H1 (cell line): ENCODE measurements around the gene PET100. TPM values are rescaled to one million over a fixed set of nuclear protein-coding genes. Genes with fewer than 3 reads are reported as not detected.

Source experiments
- CTCF ChIA-PET: fragments of 300-600 bp; sonication (Branson Sonifier 250); formaldehyde crosslinking; loops from one replicate; lab custom pipeline; 2021; ENCODE audit not compliant: partially characterized antibody; lab: Charles Lee
- POLR2A ChIA-PET: fragments of 300-600 bp; sonication (Branson Sonifier 250); formaldehyde crosslinking; loops from one replicate; lab custom pipeline; 2021; ENCODE audit warnings: inconsistent platforms; ENCODE audit not compliant: partially characterized antibody; lab: Charles Lee
- DNase-seq, 2 experiments: peaks; one replicate each; pipeline versions ENCODE4 v3.0.0 to v3.0.0-alpha.2; 2010 to 2022; ENCODE audit warnings: low spot score in 2 of 2, low read depth in 1 of 2, mixed read lengths in 1 of 2
- FAIRE-seq: peaks from 2 replicates; lab custom pipeline; 2011; peaks lifted over from hg19 to GRCh38; lab: Jason Lieb, UNC
- H2AFZ ChIP-seq: 2 replicates; pipeline ENCODE4 v1.8.1; 2012; ENCODE audit warnings: low read length, inconsistent platforms
- H2AK5ac ChIP-seq: 2 replicates; pipeline ENCODE4 v1.6.1; 2013; ENCODE audit warnings: low read depth, low read length
- H2BK120ac ChIP-seq: replicated peaks from 2 replicates; pipeline ENCODE3; 2013; ENCODE audit warnings: low read depth, low read length, inconsistent platforms
- H2BK12ac ChIP-seq: 2 replicates; pipeline ENCODE4 v1.6.1; 2013; ENCODE audit warnings: low read depth, low read length
- H2BK15ac ChIP-seq: 2 replicates; pipeline ENCODE4 v1.6.1; 2013; ENCODE audit warnings: low read length
- H2BK20ac ChIP-seq: 2 replicates; pipeline ENCODE4 v1.6.1; 2013; ENCODE audit warnings: low read length
- H2BK5ac ChIP-seq: 2 replicates; pipeline ENCODE4 v1.6.1; 2013; ENCODE audit warnings: low read depth, low read length
- H3K14ac ChIP-seq: 2 replicates; pipeline ENCODE4 v1.6.1; 2013; ENCODE audit warnings: inconsistent platforms; ENCODE audit not compliant: insufficient read length
- H3K18ac ChIP-seq: 2 replicates; pipeline ENCODE4 v1.6.1; 2013; ENCODE audit warnings: low read length; ENCODE audit errors: extremely low read depth
- H3K23ac ChIP-seq: 2 replicates; pipeline ENCODE4 v1.6.1; 2013; ENCODE audit warnings: inconsistent platforms; ENCODE audit not compliant: insufficient read length
- H3K23me2 ChIP-seq: 2 replicates; pipeline ENCODE4 v1.6.1; 2013; ENCODE audit warnings: low read depth, low read length
- H3K27ac ChIP-seq: 2 replicates; pipeline ENCODE4 v1.6.1; 2011; ENCODE audit warnings: low read depth, low read length, inconsistent platforms
- H3K27me3 ChIP-seq, 4 experiments: replicated peaks in 1 of 4; 1 replicate in 1 of 4; 2 replicates in 3 of 4; pipeline versions ENCODE4 v1.6.1 to v1.8.1; 2011 to 2013; ENCODE audit warnings: low read length in 3 of 4, mild to moderate bottlenecking in 3 of 4, inconsistent platforms in 2 of 4, mixed read lengths in 2 of 4, moderate library complexity in 1 of 4; ENCODE audit not compliant: control insufficient read depth in 3 of 4, insufficient read depth in 3 of 4; ENCODE audit errors: extremely low read depth in 1 of 4
- H3K36me3 ChIP-seq, 4 experiments: 2 replicates each; pipeline versions ENCODE4 v1.6.1 to v1.8.1; 2011 to 2013; ENCODE audit warnings: mild to moderate bottlenecking in 4 of 4, low read length in 3 of 4, moderate library complexity in 2 of 4, control low read depth in 1 of 4, inconsistent platforms in 1 of 4; ENCODE audit not compliant: insufficient read depth in 4 of 4, control insufficient read depth in 2 of 4
- H3K4ac ChIP-seq: replicated peaks from 2 replicates; pipeline ENCODE3; 2013; ENCODE audit warnings: low read length, low read depth, mixed read lengths, inconsistent platforms; ENCODE audit not compliant: insufficient read length
- H3K4me1 ChIP-seq, 4 experiments: replicated peaks in 1 of 4; 1 replicate in 1 of 4; 2 replicates in 3 of 4; pipeline versions ENCODE4 v1.6.1 to v1.8.1; 2011 to 2013; ENCODE audit warnings: low read length in 3 of 4, inconsistent platforms in 2 of 4, mixed read lengths in 1 of 4; ENCODE audit not compliant: insufficient read depth in 4 of 4, control insufficient read depth in 3 of 4
- H3K4me2 ChIP-seq, 2 experiments: 2 replicates each; pipeline versions ENCODE4 v1.6.1 to v1.8.1; 2011 to 2013; ENCODE audit warnings: low read depth in 2 of 2, low read length in 2 of 2, control low read depth in 1 of 2, inconsistent platforms in 1 of 2, mild to moderate bottlenecking in 1 of 2; ENCODE audit not compliant: insufficient read depth in 1 of 2
- H3K4me3 ChIP-seq, 4 experiments: fragments of 200-600, 300-600 bp in 1 of 4; sonication (generic), shearing (Covaris generic), sonication (Bioruptor Twin) in 1 of 4; 2 replicates each; pipeline versions ENCODE4 v1.5.1 to v1.8.1; 2011 to 2016; ENCODE audit warnings: low read length in 4 of 4, low read depth in 3 of 4, control low read depth in 2 of 4, inconsistent platforms in 2 of 4, mild to moderate bottlenecking in 2 of 4, mixed read lengths in 1 of 4, moderate library complexity in 1 of 4; ENCODE audit not compliant: insufficient read depth in 2 of 4; ENCODE audit errors: extremely low read depth in 1 of 4
- H3K56ac ChIP-seq: replicated peaks from 2 replicates; pipeline ENCODE3; 2013; ENCODE audit warnings: low read depth, mild to moderate bottlenecking, mixed read lengths, low read length, inconsistent platforms; ENCODE audit not compliant: insufficient read length
- H3K79me1 ChIP-seq: 2 replicates; pipeline ENCODE4 v1.6.1; 2013; ENCODE audit warnings: low read depth, low read length, control low read depth
- H3K79me2 ChIP-seq, 2 experiments: 2 replicates each; pipeline versions ENCODE4 v1.6.1 to v1.8.1; 2012 to 2013; ENCODE audit warnings: low read length in 2 of 2, mild to moderate bottlenecking in 2 of 2, inconsistent platforms in 1 of 2; ENCODE audit not compliant: insufficient read depth in 2 of 2, control insufficient read depth in 1 of 2
- H3K9ac ChIP-seq, 4 experiments: replicated peaks in 1 of 4; 1 replicate in 1 of 4; 2 replicates in 3 of 4; pipeline versions ENCODE4 v1.6.1 to v1.8.1; 2011 to 2013; ENCODE audit warnings: low read depth in 3 of 4, low read length in 3 of 4, control low read depth in 2 of 4, mild to moderate bottlenecking in 2 of 4, moderate library complexity in 2 of 4, inconsistent platforms in 1 of 4; ENCODE audit errors: extremely low read depth in 1 of 4
- H3K9me3 ChIP-seq, 2 experiments: 2 replicates each; pipeline versions ENCODE4 v1.6.1 to v1.8.1; 2012 to 2013; ENCODE audit warnings: mild to moderate bottlenecking in 2 of 2, moderate library complexity in 2 of 2, control low read depth in 1 of 2, inconsistent platforms in 1 of 2, low read depth in 1 of 2, low read length in 1 of 2, mixed read lengths in 1 of 2; ENCODE audit not compliant: insufficient read depth in 2 of 2
- H4K20me1 ChIP-seq, 2 experiments: replicated peaks in 1 of 2; 2 replicates each; pipeline versions ENCODE3 to v1.8.1; 2011 to 2013; ENCODE audit warnings: inconsistent platforms in 2 of 2, low read length in 2 of 2, mild to moderate bottlenecking in 1 of 2; ENCODE audit not compliant: insufficient read depth in 2 of 2, control insufficient read depth in 1 of 2
- H4K5ac ChIP-seq: 2 replicates; pipeline ENCODE4 v1.6.1; 2013; ENCODE audit warnings: low read length, low read depth, mixed read lengths, inconsistent platforms; ENCODE audit not compliant: insufficient read length
- H4K8ac ChIP-seq: 2 replicates; pipeline ENCODE4 v1.8.0; 2013; ENCODE audit warnings: mild to moderate bottlenecking, moderate library complexity, low read length, inconsistent platforms; ENCODE audit not compliant: insufficient read depth; ENCODE audit errors: extremely low read depth
- H4K91ac ChIP-seq: replicated peaks from 2 replicates; pipeline ENCODE3; 2013; ENCODE audit warnings: low read length, mixed read lengths, inconsistent platforms; ENCODE audit not compliant: insufficient read length
- POU5F1 ChIP-seq: IDR thresholded peaks from 2 replicates; pipeline ENCODE4 v1.6.1; 2011; ENCODE audit warnings: low read depth, mild to moderate bottlenecking, low read length, moderate library complexity
- SP1 ChIP-seq: IDR thresholded peaks from 2 replicates; pipeline ENCODE4 v1.6.1; 2011; ENCODE audit warnings: low read depth, low read length
- SP2 ChIP-seq: IDR thresholded peaks from 2 replicates; pipeline ENCODE4 v1.6.1; 2012; ENCODE audit warnings: mild to moderate bottlenecking, low read length, inconsistent platforms
- WGBS, 2 experiments: shearing (Covaris generic) in 1 of 2; methylation state at CpG; one replicate each; pipeline versions ENCODE4 v1.1.6 to v1.1.7; 2013 to 2015; ENCODE audit warnings: low lambda C conversion rate in 2 of 2, mixed read lengths in 2 of 2, inconsistent platforms in 1 of 2, low coverage in 1 of 2, missing lambda C conversion rate in 1 of 2; ENCODE audit not compliant: insufficient replicate concordance in 2 of 2, insufficient coverage in 1 of 2, insufficient read length in 1 of 2; ENCODE audit errors: extremely low coverage in 1 of 2, missing lambda C conversion rate in 1 of 2; 5-methylcytosine and 5-hydroxymethylcytosine counted together
- polyA plus RNA-seq, 7 experiments: library from polyadenylated mRNA; depleted of rRNA in 3 of 7; stranded (reverse) in 5 of 7; unstranded in 2 of 7; fragments of >200 nt in 5 of 7; fragments of 200-250 nt in 2 of 7; gene quantifications; 1 replicate in 5 of 7; 2 replicates in 1 of 7; 4 replicates in 1 of 7; pipeline versions ENCODE4 v1.2.1 to v1.2.3, GENCODE V29; 2011 to 2013; ENCODE audit warnings: missing spikeins in 2 of 7, mixed read lengths in 2 of 7
- total RNA-seq: library from RNA; stranded (reverse); fragmentation: NEBNext Ultra II Directional; extraction: Animal tissue kit (Norgen Biotek cat#: 25700); gene quantifications from 2 replicates; pipeline ENCODE4 v1.2.1, GENCODE V29; 2021

PET100 gene
- total and polyA plus RNA-seq, 2 of the 8 experiments (the other 6 are each of a cell fraction or from before 2014, with no cell fraction given) = 80.8 to 105 TPM

DNA sequence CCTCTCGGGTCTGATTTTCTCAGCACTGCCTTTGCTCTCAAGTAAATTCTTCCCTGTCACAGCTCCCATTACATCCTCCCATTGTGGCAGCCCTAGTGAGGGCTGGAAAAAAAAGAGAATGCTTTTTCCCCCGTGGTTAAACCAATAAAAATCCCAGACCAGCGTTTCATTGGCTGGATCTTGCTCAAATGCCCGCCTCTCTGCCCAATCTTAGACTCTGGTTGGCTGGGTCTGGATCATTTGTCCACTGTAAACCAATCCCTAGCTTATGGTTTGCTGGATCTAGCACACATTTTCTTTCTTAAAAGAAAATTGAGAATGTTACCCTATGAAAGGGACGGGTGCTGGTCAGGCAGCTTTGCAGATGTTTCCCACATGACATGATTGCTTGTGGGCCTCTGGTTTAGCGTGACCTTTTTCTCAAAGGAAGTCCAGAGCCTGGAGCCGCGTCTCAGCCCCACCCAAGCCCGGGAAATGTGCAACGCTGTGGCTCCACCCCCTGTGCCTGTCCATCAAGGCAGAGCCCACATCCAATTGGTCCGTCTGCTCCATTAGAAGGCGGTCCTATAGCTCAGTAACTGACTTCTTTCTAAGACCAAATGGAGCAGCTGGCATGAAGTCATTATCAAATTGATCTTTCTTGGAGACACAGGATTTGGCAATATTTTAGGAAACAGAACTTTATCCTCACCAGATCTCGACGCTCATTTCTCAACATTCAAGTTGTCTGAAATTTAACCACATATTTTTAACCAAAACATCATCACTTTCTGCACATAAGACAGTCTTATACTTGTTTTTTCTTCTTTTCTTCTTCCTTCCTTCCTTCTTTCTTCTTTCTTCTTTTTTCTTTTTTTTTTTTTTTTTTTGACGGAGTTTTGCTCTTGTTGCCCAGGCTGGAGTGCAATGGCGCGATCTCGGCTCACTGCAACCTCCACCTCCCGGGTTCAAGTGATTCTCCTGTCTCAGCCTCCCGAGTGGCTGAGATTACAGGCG, 44.7 kb downstream of the PET100 start:
- Histone ChIP-seq H4K5ac (no peak overlapping the region), H3K9me3 (no peaks in the 10 kb centered on the region), H3K27ac (no peak overlapping the region), H2BK20ac (no peak overlapping the region), H3K36me3 (no peaks in the 10 kb centered on the region), H4K20me1 (no peaks in the 10 kb centered on the region), H3K14ac (no peak overlapping the region), H2BK120ac (no peak overlapping the region), H2BK5ac (no peak overlapping the region), H2AFZ (peak overlapping the region; percentile 46; the same call in 1 of the 2 replicates), H2AK5ac (no peak overlapping the region), H3K4me1 (peaks cover 0 to 3% (median 1%) of the 10 kb centered on the region in 4 experiments; a peak in 2 of 7 replicates), H3K4me3 (peak overlapping the region in 1 of 4 experiments; percentile 31; a peak in 1 of 8 replicates), H3K18ac (no peak overlapping the region), H3K23ac (no peak overlapping the region), H3K79me2 (no peaks in the 10 kb centered on the region), H4K91ac (no peak overlapping the region), H3K4ac (no peak overlapping the region), H3K9ac (no peak overlapping the region), H3K4me2 (peak overlapping the region in 1 of 2 experiments; percentile 39; a peak in 2 of 4 replicates), H2BK15ac (no peak overlapping the region), H4K8ac (no peak overlapping the region), H3K23me2 (peaks cover 2% of the 10 kb centered on the region; the same call in 1 of the 2 replicates), H2BK12ac (no peak overlapping the region), H3K27me3 (peaks cover 0 to 16% (median 10%) of the 10 kb centered on the region in 4 experiments; a peak in 3 of 7 replicates), H3K56ac (no peak overlapping the region), H3K79me1 (no peaks in the 10 kb centered on the region)
- ChIA-PET CTCF (interaction anchor here (0.6 to 2.6 kb wide), 5 partner anchors 14 to 319 kb away, joined by 3 to 7 read pairs (median 3); no protein-coding TSS in a partner anchor), POLR2A (no interaction called here)
- WGBS, 2 experiments = 57% methylated on average over 16 of the region's 21 CpGs; no CpG with 5 or more reads in 1 of the 2 experiments
- DNase-seq (peak in 1 of 2 experiments; percentile 81), FAIRE-seq (peak; percentile 24)
- TF ChIP-seq SP2 = peak; percentile 14; the same call in 1 of the 2 replicates
- no peak for TF ChIP-seq POU5F1
- TF ChIP-seq SP1 = peak; percentile 64; the same call in 1 of the 2 replicates
